Smooth muscle cell (in vitro differentiated cells): ENCODE results near the gene RPS6KA2. TPM values are rescaled to one million over a fixed set of nuclear protein-coding genes. Genes with fewer than 3 reads are reported as not detected.

Experiments used
- DNase-seq: peaks from one replicate; lab custom pipeline; 2025; ENCODE audit not compliant: unreplicated experiment; lab: John Stamatoyannopoulos, UW
- H2AFZ ChIP-seq: fragments of 200-600 bp; sonication (generic); 2 replicates; pipeline ENCODE4 v1.6.0; 2016; ENCODE audit warnings: antibody characterized with exemption, low read depth, mild to moderate bottlenecking
- H3F3A ChIP-seq: fragments of 200-600 bp; sonication (generic); 2 replicates; pipeline ENCODE4 v1.6.0; 2017; ENCODE audit warnings: antibody characterized with exemption, low read depth
- H3K27ac ChIP-seq: fragments of 200-600 bp; sonication (generic); 2 replicates; pipeline ENCODE4 v1.5.1; 2016; ENCODE audit warnings: low read depth, mild to moderate bottlenecking
- H3K27me3 ChIP-seq: fragments of 200-600 bp; sonication (generic); 2 replicates; pipeline ENCODE4 v1.6.1; 2016; ENCODE audit warnings: low read depth, mild to moderate bottlenecking
- H3K36me3 ChIP-seq: fragments of 200-600 bp; sonication (generic); 2 replicates; pipeline ENCODE4 v1.5.1; 2016; ENCODE audit warnings: low read depth
- H3K4me1 ChIP-seq: fragments of 200-600 bp; sonication (generic); 2 replicates; pipeline ENCODE4 v1.5.1; 2016; ENCODE audit warnings: low read depth
- H3K4me2 ChIP-seq: fragments of 200-600 bp; sonication (generic); 2 replicates; pipeline ENCODE4 v1.6.0; 2016; ENCODE audit warnings: mild to moderate bottlenecking
- H3K4me3 ChIP-seq: fragments of 200-600 bp; sonication (generic); 2 replicates; pipeline ENCODE4 v1.5.1; 2016; ENCODE audit warnings: mild to moderate bottlenecking
- H3K79me2 ChIP-seq: fragments of 200-600 bp; sonication (generic); 2 replicates; pipeline ENCODE4 v1.6.0; 2016; ENCODE audit warnings: low read depth, mild to moderate bottlenecking
- H3K9ac ChIP-seq: fragments of 200-600 bp; sonication (generic); 2 replicates; pipeline ENCODE4 v1.6.0; 2016; ENCODE audit warnings: low read depth
- H3K9me3 ChIP-seq: fragments of 200-600 bp; sonication (generic); replicated peaks from 2 replicates; pipeline ENCODE4 v1.5.1; 2016; ENCODE audit warnings: low read depth
- H4K20me1 ChIP-seq: fragments of 200-600 bp; sonication (generic); 2 replicates; pipeline ENCODE4 v1.6.0; 2016; ENCODE audit warnings: low read depth
- WGBS: methylation state at CpG from one replicate; pipeline ENCODE4 v1.1.7; 2016; ENCODE audit warnings: low lambda C conversion rate; 5-methylcytosine and 5-hydroxymethylcytosine counted together
- polyA plus RNA-seq: library from polyadenylated mRNA; unstranded; fragments of >200 nt; fragmentation: Nextera tagmentation; extraction: Ambion mirVana; gene quantifications from 2 replicates; pipeline ENCODE4 v1.2.1, GENCODE V29; 2016
- total RNA-seq: library from RNA; depleted of rRNA; stranded (reverse); fragments of >200 nt; gene quantifications from 2 replicates; pipeline ENCODE4 v1.2.3, GENCODE V29; 2014
- TF ChIP-seq, protein P1 (sequence below): fragments of 200-600 bp; sonication (generic); IDR thresholded peaks from 2 replicates; pipeline ENCODE4 v1.5.1; 2017; ENCODE audit warnings: borderline replicate concordance, mild to moderate bottlenecking, antibody characterized with exemption; ENCODE audit not compliant: insufficient read depth, poor library complexity, severe bottlenecking

Gene RPS6KA2
- total and polyA plus RNA-seq, 2 experiments from 2014 or later = 7.8 to 10.4 TPM

- no peaks in the 10 kb centered on the region for H3K27me3 ChIP-seq
- no peak for DNase-seq
- H4K20me1 ChIP-seq = no peaks in the 10 kb centered on the region
- 95% methylated on average over 15 of the region's 15 CpGs for WGBS
- no peaks in the 10 kb centered on the region for H3K4me1 ChIP-seq
- no peak overlapping the region for H3K9ac ChIP-seq
- H3K4me3 ChIP-seq = no peak overlapping the region
- H3K4me2 ChIP-seq = no peak overlapping the region
- no peaks in the 10 kb centered on the region for H3K9me3 ChIP-seq
- TF ChIP-seq, protein P1, sequence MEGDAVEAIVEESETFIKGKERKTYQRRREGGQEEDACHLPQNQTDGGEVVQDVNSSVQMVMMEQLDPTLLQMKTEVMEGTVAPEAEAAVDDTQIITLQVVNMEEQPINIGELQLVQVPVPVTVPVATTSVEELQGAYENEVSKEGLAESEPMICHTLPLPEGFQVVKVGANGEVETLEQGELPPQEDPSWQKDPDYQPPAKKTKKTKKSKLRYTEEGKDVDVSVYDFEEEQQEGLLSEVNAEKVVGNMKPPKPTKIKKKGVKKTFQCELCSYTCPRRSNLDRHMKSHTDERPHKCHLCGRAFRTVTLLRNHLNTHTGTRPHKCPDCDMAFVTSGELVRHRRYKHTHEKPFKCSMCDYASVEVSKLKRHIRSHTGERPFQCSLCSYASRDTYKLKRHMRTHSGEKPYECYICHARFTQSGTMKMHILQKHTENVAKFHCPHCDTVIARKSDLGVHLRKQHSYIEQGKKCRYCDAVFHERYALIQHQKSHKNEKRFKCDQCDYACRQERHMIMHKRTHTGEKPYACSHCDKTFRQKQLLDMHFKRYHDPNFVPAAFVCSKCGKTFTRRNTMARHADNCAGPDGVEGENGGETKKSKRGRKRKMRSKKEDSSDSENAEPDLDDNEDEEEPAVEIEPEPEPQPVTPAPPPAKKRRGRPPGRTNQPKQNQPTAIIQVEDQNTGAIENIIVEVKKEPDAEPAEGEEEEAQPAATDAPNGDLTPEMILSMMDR = no peak
- no peaks in the 10 kb centered on the region for H3K36me3 ChIP-seq
- H3K27ac ChIP-seq = no peak overlapping the region
- H2AFZ ChIP-seq = no peak overlapping the region
- H3F3A ChIP-seq = no peaks in the 10 kb centered on the region
- H3K79me2 ChIP-seq = no peaks in the 10 kb centered on the region
Observed at GRCh38 chr6:166437661-166438060, 189.4 kb downstream of the RPS6KA2 start.

DNA sequence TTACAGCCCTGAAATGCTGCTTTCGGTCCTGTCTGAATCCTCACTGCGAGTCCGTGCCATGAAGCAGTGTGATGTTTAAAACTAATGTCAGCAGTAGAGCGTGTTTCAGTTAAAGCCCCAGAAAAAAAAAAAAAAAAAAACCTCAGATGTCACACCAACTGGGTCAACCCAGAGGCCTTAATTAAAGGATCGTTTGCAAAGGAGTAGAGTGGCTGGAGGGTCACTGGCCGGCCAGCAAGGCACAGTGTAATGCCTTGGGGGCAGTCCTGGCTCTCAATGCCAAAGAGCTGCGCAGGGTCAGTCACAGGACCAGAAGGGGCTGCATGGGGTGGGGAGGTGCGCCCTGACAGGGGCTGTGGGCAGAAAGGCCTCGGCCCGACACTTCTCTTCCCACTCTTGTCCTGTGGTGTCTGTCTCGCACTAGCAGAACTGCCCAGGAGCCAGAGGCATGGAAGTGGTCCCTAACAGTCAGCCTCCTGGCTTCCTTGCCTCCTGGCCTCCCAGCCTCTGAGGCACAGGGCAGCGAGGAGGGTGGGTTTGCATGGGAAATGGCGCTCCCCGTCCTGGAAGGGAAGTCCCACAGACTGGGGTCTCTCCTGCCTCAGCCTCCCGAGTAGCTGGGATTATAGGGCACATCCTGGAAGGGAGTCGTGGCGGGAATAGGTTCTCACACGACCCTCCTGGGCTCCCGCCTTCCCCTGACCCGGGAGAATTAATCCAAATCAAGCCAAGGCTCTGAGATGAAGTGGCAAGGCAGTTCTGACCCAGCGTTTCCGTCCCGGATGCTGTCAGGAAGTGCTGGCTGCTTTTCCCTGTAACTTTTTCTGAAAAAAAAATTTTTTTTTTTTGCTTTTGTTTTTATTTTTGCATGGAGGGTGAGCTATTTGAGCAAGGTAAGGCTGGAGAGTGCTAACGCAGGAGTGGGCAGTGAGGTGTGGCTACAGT lies 190.6 kb downstream of the RPS6KA2 start:
- Histone ChIP-seq H3K4me3 (no peak overlapping the region), H4K20me1 (no peaks in the 10 kb centered on the region), H3K9ac (no peak overlapping the region), H3K27ac (no peak overlapping the region), H3K9me3 (no peaks in the 10 kb centered on the region), H3K4me2 (no peak overlapping the region), H2AFZ (no peak overlapping the region), H3K4me1 (no peaks in the 10 kb centered on the region), H3F3A (no peaks in the 10 kb centered on the region), H3K36me3 (no peaks in the 10 kb centered on the region), H3K27me3 (no peaks in the 10 kb centered on the region), H3K79me2 (no peaks in the 10 kb centered on the region)
- TF ChIP-seq, protein P1 = no peak
- 94% methylated on average over 24 of the region's 24 CpGs for WGBS
- DNase-seq = no peak

DNA sequence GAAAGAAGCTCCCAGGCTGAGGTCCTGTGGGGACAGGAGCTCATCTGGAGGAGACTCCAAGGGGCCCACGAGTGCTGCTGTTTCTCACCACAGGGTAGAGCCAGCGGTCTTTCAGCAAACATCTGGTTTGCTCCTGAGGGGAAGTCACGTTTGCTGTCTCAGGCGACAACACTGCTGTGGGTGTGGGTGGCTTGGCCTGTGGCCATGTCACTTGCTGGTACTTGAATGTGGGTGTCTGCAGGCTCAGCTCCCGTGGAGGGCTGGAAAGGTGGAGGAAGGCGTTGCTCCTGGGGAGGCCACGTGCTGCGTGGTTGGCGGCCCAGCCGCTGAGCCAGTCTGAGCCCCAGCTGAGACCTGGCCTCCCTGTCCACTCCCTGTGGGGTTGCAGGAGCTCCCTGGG lies 191.5 kb downstream of the RPS6KA2 start:
- Histone ChIP-seq H3K9ac (no peak overlapping the region), H3K27ac (no peak overlapping the region), H3K4me1 (no peaks in the 10 kb centered on the region), H3K4me3 (no peak overlapping the region), H3K36me3 (no peaks in the 10 kb centered on the region), H4K20me1 (no peaks in the 10 kb centered on the region), H3K9me3 (no peaks in the 10 kb centered on the region), H2AFZ (no peak overlapping the region), H3K4me2 (no peak overlapping the region), H3K79me2 (no peaks in the 10 kb centered on the region), H3F3A (no peaks in the 10 kb centered on the region), H3K27me3 (no peaks in the 10 kb centered on the region)
- DNase-seq = no peak
- TF ChIP-seq, protein P1 = no peak
- 74% methylated on average over 10 of the region's 10 CpGs for WGBS

DNA sequence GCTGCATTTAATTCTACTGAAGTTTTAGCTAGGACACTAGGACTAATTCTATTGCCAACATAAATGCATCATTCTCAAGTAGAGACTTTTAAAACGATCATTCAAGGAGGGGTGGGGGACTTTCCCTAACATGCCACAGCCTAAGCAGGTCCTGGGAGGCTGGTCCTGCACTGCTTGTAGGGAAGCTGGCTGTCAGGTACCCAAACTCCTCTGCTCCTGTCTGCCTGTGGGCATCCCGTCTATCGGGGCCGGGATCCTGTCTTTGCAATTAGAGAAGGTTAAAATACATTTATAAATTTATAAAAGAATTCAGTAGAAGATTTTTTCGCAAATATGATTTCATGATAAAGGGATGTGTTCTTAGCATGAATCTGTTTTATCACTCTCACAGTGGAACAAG lies 192.7 kb downstream of the RPS6KA2 start:
- Histone ChIP-seq H2AFZ (no peak overlapping the region), H3K79me2 (no peaks in the 10 kb centered on the region), H3K4me1 (no peaks in the 10 kb centered on the region), H3K27ac (no peak overlapping the region), H3K27me3 (no peaks in the 10 kb centered on the region), H3F3A (no peaks in the 10 kb centered on the region), H3K4me3 (no peak overlapping the region), H3K9me3 (no peaks in the 10 kb centered on the region), H4K20me1 (no peaks in the 10 kb centered on the region), H3K9ac (no peak overlapping the region), H3K4me2 (no peak overlapping the region), H3K36me3 (no peaks in the 10 kb centered on the region)
- no peak for DNase-seq
- TF ChIP-seq, protein P1 = no peak
- WGBS = 92% methylated on average over 5 of the region's 5 CpGs
